ENCODE data around the gene PTPRB. TPM values are rescaled to one million over a fixed set of nuclear protein-coding genes. Genes with fewer than 3 reads are reported as not detected.
"Not testable (repeated sequence)": the region's sequence is repeated elsewhere in the genome, so short reads cannot be mapped to it uniquely, and the experiment has no call there.

Gene PTPRB
- total RNA-seq, 6 experiments from 2014 or later, result 12.7 to 35.9 (median 16.9) TPM

DNA sequence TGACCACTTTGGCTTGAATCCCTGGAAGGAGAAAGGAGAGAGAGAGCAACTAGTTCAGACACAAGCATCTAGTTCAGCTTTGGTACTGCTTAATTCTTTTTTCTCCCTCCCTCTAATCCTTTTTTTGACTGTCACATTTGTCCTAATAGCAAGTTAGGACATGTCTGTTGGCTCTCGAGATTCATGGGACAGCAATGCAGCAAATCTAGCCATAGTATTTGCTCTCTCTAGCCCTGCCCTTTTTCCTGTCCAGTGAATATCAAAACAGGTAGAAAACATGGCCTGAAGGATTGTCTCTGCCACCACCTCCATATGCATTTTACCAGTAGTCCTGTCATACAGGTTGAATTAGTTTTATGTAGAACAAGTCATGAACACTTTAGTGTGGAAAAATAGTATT lies 116.4 kb downstream of the PTPRB start:
- no peak for TF ChIP-seq POLR2A (IDR thresholded peaks at IDR 0.05)
- TF ChIP-seq, protein P1, sequence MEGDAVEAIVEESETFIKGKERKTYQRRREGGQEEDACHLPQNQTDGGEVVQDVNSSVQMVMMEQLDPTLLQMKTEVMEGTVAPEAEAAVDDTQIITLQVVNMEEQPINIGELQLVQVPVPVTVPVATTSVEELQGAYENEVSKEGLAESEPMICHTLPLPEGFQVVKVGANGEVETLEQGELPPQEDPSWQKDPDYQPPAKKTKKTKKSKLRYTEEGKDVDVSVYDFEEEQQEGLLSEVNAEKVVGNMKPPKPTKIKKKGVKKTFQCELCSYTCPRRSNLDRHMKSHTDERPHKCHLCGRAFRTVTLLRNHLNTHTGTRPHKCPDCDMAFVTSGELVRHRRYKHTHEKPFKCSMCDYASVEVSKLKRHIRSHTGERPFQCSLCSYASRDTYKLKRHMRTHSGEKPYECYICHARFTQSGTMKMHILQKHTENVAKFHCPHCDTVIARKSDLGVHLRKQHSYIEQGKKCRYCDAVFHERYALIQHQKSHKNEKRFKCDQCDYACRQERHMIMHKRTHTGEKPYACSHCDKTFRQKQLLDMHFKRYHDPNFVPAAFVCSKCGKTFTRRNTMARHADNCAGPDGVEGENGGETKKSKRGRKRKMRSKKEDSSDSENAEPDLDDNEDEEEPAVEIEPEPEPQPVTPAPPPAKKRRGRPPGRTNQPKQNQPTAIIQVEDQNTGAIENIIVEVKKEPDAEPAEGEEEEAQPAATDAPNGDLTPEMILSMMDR (IDR thresholded peaks at IDR 0.05), result no peak
- DNase-seq (no peak), ATAC-seq (no peak)
- WGBS (ENCODE audit: insufficient coverage, low coverage, low lambda C conversion rate, missing lambda C conversion rate), result 27% methylated on average over 1 of the region's 1 CpG
- peaks cover 0 to 2% (median 0%) of the 10 kb centered on the region in 4 donors for H3K36me3 ChIP-seq
- no peak overlapping the region for H3K4me3 ChIP-seq
- H3K9me3 ChIP-seq, result no peaks in the 10 kb centered on the region
- H3K4me1 ChIP-seq, result no peaks in the 10 kb centered on the region
- intact Hi-C loops (cut with DNase I), result no loop called here
- H3K27ac ChIP-seq, result no peak overlapping the region
- H3K27me3 ChIP-seq, result no peaks in the 10 kb centered on the region

- no peaks in the 10 kb centered on the region for H3K4me1 ChIP-seq
- TF ChIP-seq POLR2A (IDR thresholded peaks at IDR 0.05), result no peak
- TF ChIP-seq, protein P1 (IDR thresholded peaks at IDR 0.05), result no peak
- H3K4me3 ChIP-seq, result no peak overlapping the region
- ATAC-seq (no peak), DNase-seq (no peak)
- no peaks in the 10 kb centered on the region for H3K9me3 ChIP-seq
- H3K27ac ChIP-seq, result no peak overlapping the region
- intact Hi-C loops (cut with DNase I), result no loop called here
- no peaks in the 10 kb centered on the region for H3K27me3 ChIP-seq
- H3K36me3 ChIP-seq, result no peaks in the 10 kb centered on the region
Measured at GRCh38 chr12:70513426-70513825, 123.8 kb downstream of the PTPRB start.

DNA sequence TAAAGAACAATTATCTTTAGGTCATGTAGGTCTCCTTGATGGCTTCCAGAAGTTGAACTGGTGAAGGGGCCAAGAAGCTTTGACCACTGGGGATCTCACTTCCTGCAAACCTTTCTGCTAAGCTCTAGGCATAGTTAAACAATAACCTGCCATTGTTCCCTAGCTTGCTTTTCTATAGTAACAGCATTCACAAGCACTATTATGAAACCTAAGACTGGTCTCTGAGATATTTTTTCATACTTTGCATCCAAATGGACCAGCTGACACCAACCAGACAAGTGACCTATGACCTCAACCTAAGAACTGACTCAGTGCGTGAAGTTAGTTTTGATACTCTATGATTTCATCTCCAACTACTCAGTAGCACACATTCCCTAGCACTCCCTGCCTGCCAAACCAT lies 129.1 kb downstream of the PTPRB start:
- no peaks in the 10 kb centered on the region for H3K4me1 ChIP-seq
- H3K27ac ChIP-seq, result no peak overlapping the region
- H3K36me3 ChIP-seq, result no peaks in the 10 kb centered on the region
- no peaks in the 10 kb centered on the region for H3K27me3 ChIP-seq
- TF ChIP-seq, protein P1 (IDR thresholded peaks at IDR 0.05), result no peak
- TF ChIP-seq POLR2A (IDR thresholded peaks at IDR 0.05), result no peak
- DNase-seq (no peak), ATAC-seq (no peak)
- intact Hi-C loops (cut with DNase I), result no loop called here
- 82% methylated on average over 1 of the region's 1 CpG for WGBS (ENCODE audit: insufficient coverage, low coverage, low lambda C conversion rate, missing lambda C conversion rate)
- H3K9me3 ChIP-seq, result no peaks in the 10 kb centered on the region
- no peak overlapping the region for H3K4me3 ChIP-seq

GRCh38 chr12:70507442-70507841 lies 129.8 kb downstream of the PTPRB start:
- intact Hi-C loops (cut with DNase I), result no loop called here
- peak in 2 of 4 donors; percentile 35 to 50 for ATAC-seq
- Histone ChIP-seq H3K9me3 (no peaks in the 10 kb centered on the region), H3K36me3 (no peaks in the 10 kb centered on the region), H3K27me3 (no peaks in the 10 kb centered on the region), H3K4me1 (no peaks in the 10 kb centered on the region), H3K27ac (no peak overlapping the region), H3K4me3 (no peak overlapping the region)
- 31% methylated on average over 2 of the region's 2 CpGs for WGBS (ENCODE audit: insufficient coverage, low coverage, low lambda C conversion rate, missing lambda C conversion rate)
- no peak for TF ChIP-seq POLR2A (IDR thresholded peaks at IDR 0.05)
- TF ChIP-seq, protein P1 (IDR thresholded peaks at IDR 0.05), result no peak
- DNase-seq, result no peak

DNA sequence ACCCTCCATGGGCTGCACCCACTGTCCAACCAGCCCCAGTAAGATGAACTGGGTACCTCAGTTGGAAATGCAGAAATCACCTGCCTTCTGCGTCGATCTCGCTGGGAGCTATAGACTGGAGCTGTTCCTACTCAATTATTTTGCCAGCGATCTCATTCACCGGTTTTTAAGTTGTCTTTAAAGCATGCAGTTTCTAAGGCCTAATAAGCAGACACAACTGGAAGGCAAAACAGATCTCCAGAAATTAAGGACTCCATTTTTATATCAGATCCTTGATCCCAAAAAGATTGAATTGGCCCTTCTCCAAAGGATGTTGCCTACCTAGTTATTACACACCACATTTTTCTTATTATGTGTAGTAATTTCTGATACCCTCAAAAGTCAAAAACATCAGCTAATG lies 139.7 kb downstream of the PTPRB start:
- Histone ChIP-seq H3K9me3 (no peaks in the 10 kb centered on the region), H3K4me1 (no peaks in the 10 kb centered on the region), H3K27me3 (no peaks in the 10 kb centered on the region), H3K27ac (no peak overlapping the region), H3K4me3 (no peak overlapping the region), H3K36me3 (no peaks in the 10 kb centered on the region)
- intact Hi-C loops (cut with DNase I), result no loop called here
- TF ChIP-seq POLR2A (IDR thresholded peaks at IDR 0.05), result no peak
- TF ChIP-seq, protein P1 (IDR thresholded peaks at IDR 0.05), result no peak
- no peak for DNase-seq
- no peak for ATAC-seq
- WGBS (ENCODE audit: insufficient coverage, low coverage, low lambda C conversion rate, missing lambda C conversion rate), result 79% methylated on average over 2 of the region's 5 CpGs

DNA sequence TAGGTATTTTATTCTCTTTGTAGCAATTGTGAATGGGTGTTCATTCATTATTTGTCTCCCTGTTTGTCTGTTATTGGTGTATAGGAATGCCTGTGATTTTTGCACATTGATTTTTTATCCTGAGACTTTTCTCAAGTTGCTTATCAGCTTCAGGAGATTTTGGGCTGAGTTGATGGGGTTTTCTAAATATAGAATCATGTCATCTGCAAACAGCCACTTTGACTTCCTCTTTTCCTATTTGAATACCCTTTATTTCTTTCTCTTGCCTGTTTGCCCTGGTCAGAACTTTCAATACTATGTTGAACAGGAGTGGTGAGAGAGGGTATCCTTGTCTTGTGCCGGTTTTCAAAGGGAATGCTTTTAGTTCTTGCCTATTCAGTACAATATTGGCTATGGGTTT lies 144.3 kb downstream of the PTPRB start:
- intact Hi-C loops (cut with DNase I); DNase-seq; H3K27ac ChIP-seq; H3K4me1 ChIP-seq; H3K4me3 ChIP-seq; H3K9me3 ChIP-seq; H3K36me3 ChIP-seq; H3K27me3 ChIP-seq; ATAC-seq: not testable (repeated sequence)
- WGBS (ENCODE audit: insufficient coverage, low coverage, low lambda C conversion rate, missing lambda C conversion rate), result 67% methylated on average over 1 of the region's 1 CpG

DNA sequence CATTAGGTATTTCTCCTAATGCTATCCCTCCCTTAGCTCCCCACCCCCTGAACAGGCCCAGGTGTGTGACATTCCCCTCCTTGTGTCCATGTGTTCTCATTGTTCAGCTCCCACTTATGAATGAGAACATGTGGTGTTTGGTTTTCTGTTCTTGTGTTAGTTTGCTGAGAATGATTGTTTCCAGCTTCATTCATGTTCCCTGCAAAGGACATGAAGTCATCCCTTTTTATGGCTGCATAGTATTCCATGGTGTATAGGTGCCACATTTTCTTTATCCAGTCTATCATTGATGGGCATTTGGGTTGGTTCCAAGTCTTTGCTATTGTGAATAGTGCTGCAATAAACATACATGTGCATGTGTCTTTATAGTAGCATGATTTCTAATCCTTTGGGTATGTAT lies 146.3 kb downstream of the PTPRB start:
- H3K9me3 ChIP-seq; H3K27me3 ChIP-seq; H3K4me1 ChIP-seq; DNase-seq; H3K4me3 ChIP-seq; intact Hi-C loops (cut with DNase I); H3K27ac ChIP-seq; H3K36me3 ChIP-seq; ATAC-seq: not testable (repeated sequence)
